Muscle of back (tissue), 11 donors: ENCODE data around the gene GIT1. TPM values are rescaled to one million over a fixed set of nuclear protein-coding genes. Genes with fewer than 3 reads are reported as not detected.

Experiments
- DNase-seq, 3 donors: peaks; one replicate each; pipeline versions ENCODE4 v3.0.0 to v3.0.0-alpha.2; 2013
- polyA plus RNA-seq, 10 donors: library from polyadenylated mRNA; unstranded; fragments of 120-200 nt; gene quantifications; one replicate each; pipeline ENCODE4 v1.2.1, GENCODE V29; 2013; ENCODE audit not compliant: insufficient read length in 10 of 10

Gene GIT1
- polyA plus RNA-seq, 10 donors: 22.8 to 33.0 (median 30.0) TPM

DNA sequence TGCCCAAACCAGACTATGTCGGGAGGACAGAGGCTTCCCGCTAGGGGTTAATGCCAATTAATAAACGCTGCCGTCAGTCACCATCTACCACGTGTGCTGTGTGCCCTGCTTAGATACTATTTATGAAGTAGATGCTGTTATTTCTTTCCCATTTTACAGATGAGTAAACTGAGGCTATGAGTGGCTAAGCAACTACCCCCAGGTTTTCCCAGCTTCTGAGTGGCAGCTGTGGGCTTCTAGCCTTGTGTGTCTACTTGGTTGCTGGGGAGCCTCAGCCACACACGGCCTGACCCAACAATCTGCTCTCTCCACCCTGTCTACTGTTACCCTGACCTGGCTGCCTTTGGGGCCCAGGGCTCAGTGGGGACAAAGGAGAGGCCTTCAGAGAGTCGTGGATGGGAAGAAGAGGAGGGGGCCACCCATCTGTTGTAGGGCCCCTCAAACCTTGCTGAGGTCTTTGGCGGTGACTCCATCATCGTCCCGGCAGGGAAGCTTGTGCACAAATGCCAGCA is 7.1 kb downstream of the GIT1 start:
- no peak for DNase-seq

DNA sequence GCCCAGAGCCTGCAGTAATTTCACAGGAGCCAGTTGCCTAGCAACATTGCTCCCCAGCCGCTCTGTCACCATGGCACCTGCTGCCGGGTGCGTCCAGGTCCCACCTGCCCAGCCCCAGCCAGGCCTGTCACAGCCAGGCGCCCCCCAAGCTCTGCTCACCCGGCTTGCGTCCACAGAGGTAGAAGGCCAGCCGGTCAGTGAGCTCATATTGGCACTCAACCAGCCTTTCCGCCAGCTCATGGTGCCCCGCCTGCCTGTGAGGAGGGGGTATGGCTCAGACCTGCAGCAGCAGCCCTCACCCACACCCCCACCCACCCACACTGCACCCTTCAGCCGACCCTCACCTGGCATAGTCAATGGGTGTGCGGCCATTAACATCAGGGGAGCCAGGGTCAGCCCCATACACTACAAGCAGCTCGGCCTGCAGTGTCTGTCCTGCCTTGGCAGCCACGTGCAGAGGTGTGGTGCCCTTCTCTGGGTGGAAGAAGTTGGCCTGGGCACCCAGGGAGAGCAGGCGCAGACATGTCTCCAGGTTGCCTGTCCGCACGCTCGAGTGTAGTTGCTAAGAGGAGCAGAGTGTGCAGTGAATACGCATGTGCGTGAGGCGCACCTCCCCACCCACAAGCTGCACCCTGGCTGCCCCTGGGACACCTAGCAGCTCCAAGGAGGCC is 7.7 kb downstream of the GIT1 start:
- DNase-seq: no peak

DNA sequence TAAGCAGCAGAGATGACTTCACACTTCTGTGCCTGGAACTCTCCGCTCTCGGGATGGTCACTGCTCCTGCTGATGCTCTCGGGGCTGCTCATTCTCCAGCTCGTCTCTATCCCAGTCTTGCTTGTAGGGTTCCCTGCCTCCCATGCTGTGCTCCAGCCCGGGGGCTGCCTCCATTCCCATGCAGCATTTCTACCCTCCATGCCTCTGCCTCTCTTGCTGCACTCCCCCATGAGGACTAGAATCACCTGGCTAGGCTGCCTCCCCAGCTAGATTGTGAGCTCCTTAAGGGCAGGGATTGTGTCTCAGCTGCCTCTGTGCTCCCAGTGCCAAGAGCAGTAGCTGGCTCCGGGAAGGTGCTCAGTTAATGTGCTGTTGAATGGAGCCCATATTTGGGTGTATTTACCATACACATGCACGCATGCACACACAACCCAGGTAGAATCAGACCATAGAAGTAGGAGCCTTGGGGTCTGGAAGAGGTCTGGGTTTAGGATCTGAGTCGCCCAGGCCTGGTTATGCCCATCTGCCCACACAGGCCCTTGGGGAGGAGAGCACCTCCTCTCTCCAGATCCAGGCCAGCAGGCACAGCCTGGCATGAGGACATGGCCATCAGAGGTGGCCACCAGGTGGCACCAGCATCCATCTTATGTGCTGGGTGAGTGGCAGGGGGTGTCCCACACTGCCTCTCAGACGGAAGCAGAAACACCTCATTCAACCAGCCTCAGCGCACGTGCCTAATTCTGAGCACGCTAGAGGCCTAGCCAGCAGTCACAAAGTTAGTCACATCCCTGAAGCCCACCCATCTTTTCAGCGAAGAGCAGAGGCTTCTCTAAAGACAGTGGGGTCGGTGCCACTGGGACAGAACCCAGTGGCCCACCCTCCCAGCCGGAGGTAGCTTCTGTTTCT is 9.3 kb downstream of the GIT1 start:
- DNase-seq: peak; percentile 70 to 86 (median 81)

DNA sequence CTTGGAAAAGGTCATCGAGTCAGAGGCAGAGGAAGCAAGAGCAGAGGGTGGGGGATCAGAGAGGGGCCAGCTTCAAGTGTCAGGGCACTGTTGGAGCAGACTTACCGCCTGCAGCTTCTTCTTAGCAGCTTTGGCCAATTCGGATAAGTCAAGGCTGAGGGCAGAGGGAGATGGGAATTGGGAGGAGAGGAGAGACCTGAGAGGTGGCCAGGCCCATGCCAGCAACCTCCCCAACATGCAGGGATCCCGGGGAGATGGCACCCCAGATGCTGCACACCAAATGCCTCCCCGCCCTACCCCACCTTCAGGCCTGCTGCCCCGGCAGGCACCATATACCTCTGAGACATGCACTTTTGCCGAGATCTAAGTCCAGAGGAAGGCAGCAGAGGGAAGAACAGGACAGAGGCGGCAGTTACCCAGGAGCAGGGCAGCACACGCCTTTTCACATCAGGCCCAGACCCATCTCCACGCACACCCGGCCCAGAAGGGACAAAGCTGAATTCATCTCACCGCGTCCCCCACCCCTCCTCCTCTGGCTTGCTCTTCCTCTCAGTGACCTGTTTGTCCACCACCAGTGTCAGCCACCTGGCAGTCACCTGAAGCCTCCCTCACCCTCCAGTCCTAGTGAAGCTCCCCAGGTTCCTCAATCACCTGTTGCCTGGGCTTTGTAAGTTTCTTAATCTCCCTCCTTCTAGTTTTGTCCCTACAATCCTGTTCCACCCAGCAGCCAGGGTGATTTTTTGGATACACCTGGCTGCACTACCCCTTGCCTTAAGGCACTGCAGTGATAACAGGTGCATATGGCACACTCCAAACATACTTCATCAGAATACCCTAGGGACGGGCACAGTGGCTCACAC is 10.6 kb downstream of the GIT1 start:
- no peak for DNase-seq

DNA sequence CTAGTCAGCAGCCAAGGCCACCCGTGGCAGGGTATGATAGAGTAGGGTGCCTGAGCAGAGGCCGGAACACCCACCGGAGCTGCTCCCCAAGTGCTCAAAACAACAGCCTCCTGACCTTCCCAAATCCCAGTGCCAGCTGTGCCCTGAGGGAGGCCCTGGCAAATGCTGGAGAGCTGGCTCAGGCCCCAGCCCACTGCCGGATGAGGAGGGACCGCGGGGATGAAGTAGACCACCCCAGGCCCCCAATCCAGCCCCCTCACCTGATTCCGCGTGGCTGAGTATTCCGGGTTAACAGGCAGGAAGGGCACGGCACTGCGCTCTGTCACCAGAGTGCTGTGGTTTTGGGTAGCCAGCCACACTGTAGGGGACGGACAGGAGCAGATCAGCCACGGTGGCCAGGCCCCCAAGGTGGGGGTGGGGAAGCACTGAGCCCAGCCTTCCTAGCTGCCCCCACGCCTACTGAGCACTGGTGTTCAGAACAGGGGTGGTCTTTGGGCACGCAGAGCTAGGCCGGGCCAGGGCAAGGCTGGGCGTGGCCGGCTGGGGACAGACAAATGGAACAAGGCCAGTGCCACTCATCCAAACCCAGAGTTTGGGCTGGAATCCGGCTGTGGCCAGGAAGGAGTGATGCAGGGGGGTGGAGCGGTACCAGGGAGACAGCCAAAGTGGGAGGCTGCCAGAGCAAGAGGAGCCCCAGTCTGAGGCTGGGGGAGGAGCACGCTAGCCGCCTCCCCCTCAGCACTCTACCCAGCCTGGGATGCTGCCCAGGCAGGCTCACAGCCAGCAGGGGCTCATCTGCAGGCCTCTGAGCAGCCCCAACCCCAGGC is 11.8 kb downstream of the GIT1 start:
- peak in 2 of 3 donors; percentile 54 to 66 for DNase-seq

DNA sequence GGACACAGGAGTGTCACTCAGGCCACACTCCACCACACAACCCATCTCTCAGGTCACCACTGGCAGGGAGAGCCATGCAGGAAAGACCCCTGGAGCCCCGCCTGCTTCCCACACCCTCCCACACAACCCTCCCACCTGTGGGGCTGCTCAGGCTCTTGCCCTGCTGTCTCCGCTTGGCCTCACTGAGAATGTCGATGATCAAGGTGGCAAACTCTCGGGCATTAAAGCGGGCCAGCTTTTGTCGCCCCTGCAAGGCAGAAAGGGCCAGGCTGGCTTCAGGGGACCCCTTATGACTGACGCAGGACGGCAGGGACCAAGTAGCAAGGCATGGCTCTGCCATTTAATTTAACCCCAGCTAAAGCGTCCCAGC is 12.5 kb downstream of the GIT1 start:
- no peak for DNase-seq

DNA sequence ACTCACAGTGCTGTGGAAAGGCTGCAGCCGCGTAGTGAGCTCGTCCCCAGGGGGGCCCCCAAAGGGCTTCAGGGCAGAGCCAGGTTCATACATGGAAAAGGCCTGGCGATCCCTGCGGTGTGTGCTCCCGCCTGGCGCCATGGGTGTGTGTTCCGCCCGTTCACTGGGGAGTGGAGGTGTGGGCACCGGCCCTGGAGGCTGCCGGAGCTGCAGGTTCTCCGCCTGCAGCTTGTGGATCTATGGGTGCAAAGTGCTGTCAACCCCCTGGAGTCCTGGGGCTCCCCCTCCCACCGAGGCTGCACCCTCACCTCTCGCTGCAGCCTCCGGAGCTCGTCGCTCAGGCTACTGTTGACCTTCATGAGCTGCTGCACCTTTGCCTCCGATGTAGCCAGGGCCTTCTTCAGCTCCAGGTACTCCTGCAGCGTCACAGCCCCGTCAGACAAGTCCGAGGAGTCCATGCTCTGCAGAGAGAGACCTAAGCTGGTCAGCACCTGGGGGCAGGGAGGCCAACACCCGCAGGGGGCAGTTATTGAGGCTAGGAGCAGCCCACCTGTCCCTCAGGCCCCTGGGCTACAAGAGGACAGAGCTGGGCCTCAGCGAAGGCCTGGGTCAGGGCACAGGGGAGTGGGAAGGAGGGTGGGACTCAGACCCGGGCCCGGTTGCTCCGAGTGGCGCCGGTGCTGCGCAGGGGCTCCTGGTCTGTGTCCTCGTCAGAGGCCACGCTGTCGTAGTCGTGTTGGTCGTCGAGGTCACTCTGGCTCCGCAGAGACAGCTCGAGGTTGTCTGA is 13.0 kb downstream of the GIT1 start:
- DNase-seq: no peak

DNA sequence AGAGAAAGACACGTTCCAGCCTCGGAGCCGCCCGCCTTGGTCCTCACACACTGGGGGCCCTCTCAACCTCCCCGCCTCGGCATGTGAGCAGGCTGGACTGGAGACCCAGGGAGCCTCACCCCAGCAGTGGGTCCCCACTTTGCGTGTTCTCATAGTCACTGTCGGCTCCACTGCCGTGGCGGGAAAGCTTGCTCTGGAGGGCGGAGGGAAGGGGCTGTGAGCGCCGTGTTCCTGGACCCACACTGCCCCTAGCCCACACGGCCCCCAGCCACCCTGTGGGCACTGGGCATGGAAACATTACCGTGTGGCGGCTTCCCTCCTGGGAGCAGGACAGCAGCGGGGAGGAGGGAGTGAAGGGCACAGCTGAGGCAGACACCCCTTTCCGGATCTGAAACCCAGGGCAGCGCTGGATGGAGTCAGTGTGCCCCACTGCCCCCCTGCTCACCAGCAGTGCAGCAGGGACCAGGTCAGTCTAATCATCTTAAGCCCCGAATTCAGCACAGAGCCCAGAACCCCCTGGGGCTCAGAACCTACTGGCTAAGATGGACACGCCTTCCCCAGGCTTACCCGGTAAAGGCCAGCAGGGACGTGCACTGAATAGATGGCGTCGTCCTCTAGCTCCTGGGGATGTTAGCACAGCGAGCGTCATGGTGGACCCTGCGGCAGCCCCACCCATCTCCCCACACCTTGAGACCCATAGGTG is 13.8 kb downstream of the GIT1 start:
- DNase-seq: no peak

DNA sequence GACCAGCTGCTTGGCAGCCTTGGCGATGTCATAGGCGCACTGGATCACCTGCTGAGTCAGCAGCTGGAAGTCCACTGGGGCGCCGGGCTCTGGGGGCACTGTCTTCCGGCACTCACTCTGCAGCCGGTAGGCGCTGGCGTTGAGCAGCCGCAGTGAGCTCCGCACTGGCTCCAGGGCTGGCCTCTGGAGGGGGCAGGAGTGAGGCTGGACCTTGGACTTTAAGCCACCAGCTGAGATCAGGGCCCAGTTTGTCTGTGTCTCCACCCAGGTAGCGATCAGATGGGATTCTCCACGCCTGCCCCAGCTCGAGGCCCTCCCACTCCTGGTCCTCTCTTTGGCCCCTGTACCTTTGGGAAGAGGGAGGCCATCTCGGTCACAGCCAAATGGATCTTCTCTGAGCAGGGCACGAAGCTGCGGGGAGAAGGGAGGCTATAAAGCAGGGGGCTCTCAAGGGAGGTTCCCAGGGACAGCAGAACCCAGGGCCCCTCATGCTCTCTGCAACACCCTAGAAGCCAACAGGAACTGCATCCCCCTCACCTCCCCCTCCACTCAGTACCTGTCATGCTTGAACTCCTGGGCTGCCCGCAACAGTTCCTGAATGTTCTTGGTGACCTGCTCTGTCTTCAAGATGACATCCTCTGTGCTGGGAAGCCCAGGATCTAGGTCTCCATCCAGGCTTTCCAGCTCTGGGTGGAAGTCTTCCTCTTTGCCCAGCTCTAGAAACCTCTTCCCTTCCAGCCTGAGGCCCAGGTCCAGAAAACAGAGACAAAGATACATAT is 14.5 kb downstream of the GIT1 start:
- no peak for DNase-seq

DNA sequence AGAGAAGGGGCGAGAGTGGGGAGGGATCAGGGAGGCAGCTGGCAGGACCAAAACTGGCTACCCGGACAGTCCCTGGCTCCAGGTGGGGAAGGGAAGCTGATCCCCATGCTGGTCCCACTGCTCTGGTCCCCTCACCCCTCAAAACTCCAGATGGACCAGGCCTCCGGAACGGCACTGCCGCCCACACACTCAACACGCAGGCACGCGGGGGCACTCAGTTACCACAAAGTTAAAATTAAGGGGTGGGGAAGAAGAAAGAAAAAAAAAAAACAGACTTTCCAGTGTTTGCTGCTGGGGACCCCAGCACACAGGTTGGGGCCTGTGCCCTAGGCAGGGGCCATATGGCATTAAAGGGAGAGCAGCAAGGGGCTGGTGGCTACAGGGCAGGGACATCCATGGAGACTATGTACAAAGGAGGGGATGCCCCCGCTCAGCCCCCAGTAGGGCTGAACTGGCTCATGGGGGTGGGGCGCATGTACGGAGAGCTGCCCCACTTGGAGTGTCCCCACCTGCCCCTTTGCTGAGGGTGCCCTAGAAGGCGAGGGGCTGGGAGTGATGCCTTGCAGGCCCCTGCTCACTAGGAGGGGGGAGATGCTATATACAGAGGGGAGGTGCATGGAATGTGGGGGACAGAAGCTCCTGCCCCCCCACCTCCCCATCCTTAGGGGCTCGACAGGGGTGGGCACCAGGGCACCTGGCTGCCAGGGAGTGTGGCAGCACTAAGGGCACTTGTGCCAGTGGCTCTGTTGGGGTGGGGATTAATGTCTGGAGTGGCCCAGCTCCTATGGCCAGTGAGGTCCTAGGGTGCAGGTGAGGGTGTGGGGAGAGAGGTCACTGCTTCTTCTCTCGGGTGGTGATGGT is 15.3 kb downstream of the GIT1 start:
- no peak for DNase-seq

DNA sequence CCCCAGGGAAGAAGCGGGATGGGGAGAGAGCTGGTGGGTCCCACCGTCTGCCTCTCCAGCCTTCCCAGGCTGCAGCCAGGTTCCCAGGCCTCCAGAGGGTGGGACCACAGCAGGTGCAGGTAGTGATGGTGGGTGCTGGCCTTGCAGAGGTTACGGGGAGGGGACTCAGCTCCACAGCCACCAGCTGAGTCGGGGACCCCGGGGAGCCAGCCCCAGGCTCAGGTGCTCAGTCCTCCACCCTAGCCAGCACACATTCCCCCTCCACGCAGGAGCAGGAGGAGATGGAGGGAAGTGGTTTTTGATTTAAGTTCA is 15.9 kb downstream of the GIT1 start:
- no peak for DNase-seq

DNA sequence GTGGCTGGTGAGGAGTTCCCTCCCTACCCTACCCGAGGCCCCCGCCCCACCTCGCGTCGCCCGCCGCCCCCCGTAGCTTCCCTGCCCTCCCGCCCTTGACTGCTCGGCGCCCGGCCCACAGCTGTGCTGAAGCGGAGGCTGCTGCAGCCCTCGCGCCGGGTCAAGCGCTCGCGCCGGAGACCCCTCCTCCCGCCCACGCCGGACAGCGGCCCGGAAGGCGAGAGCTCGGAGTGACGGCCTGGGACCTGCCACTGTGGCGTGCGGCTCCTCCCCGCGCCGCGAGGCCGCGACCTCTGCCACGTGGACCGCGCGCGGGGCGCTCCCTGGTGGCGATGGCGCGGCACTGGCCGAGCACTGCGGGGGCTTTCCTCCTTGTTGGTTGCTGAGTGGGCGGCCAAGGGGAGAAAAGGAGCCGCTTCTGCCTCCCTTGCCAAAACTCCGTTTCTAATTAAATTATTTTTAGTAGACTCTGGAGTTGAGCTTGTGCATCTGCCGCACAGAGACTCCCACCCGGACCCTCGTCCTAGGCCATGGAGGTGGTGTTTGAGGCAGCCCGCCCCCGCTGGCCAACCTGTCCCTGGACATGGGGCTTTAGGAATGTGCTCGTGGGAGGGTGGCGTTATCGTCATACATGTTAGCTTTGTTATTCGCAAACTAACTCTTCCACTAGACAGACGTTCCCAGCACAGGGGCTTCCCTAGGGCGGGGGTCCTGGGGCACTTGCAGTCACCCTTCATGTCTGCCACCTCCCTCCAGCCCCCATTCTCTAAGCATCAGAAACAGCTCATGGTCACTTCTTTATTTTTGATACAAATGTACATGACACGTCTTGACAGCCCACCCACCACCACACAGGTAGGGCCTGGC is 16.5 kb downstream of the GIT1 start:
- peak in 2 of 3 donors; percentile 75 to 87 for DNase-seq

DNA sequence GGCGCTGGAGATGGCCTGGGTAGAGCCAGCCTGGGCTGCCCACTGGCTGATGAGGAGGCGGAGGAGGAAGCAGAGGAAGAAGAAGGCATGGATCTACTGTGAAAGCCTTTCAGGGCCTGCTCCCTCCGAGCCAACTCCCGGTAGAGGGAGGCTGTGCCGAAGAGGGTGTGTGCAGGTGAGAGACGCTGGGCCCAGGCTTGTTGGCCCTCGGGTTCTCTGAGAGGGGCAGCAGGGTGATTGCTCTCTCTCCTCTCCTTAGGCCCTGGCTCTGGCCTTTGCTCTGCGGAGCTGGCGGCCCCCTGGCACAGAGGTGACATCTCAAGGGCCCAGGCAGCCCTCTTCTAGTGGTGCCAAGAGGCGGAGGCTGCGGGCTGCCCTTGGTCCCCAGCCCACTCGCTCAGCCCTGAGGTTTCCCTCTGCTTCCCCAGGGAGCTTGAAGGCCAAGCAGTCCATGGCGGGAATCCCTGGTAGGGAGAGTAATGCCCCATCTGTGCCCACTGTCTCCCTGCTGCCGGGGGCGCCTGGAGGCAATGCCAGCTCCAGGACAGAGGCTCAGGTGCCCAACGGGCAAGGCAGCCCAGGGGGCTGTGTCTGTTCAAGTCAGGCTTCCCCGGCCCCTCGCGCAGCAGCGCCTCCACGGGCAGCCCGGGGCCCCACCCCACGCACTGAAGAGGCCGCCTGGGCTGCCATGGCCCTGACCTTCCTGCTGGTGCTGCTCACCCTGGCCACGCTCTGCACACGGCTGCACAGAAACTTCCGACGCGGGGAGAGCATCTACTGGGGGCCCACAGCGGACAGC is 17.4 kb downstream of the GIT1 start:
- DNase-seq: no peak

DNA sequence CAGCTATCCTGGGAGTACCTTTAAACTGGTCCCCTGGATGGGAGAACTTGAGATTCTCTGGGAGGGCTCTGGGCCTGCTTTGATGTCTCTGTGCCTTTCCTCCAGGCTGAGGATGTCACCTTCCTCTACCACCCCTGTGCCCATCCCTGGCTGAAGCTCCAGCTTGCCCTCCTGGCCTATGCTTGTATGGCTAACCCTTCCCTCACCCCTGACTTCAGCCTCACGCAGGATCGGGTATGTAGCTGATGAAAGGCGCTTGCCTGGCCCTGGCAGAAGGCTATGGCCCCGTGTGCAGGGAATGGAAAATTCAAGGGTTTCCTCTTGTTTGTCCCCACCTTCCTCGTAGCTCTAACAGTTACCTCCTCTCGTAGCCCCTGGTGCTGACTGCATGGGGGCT is 18.0 kb downstream of the GIT1 start:
- DNase-seq: no peak

DNA sequence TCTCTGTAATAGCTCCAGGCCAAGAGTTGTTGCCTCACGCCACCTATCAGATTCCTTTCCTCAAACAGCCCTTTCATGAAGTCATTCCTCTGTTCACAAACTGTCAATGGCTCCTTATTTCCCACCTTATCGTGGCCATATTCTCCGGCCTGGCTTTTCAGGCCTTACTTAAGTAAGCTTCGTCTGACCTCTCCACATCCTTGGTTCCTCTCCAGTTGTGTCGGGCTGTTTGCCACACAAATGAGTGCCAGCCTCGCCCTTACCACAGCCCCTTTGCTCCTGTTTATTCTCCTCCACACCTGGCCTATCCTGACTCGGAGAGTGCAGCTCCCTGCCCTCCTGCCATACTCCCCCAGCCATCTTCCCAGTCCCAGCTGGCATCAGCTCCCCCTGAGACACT is 18.9 kb downstream of the GIT1 start:
- DNase-seq: no peak
